Uterus (tissue), 2 donors: Measurements from ENCODE around the gene CPLX1.

ENCODE experiments used
- CTCF ChIP-seq, 4 experiments: fragments of 200-600 bp in 2 of 4; fragments of 450-650 bp in 2 of 4; sonication (generic) in 2 of 4; IDR thresholded peaks; one replicate each; pipeline ENCODE4 v1.5.1; 2016 to 2019; ENCODE audit warnings: antibody characterized with exemption in 4 of 4, mild to moderate bottlenecking in 2 of 4, moderate library complexity in 1 of 4
- POLR2A ChIP-seq, 2 donors: fragments of 450-650 bp; IDR thresholded peaks; one replicate each; pipeline ENCODE4 v1.6.1; 2016; ENCODE audit warnings: antibody characterized with exemption in 2 of 2, mild to moderate bottlenecking in 1 of 2, moderate library complexity in 1 of 2

GRCh38 chr4:781493-782216 is 44.3 kb downstream of the CPLX1 start:
- TF ChIP-seq CTCF (IDR thresholded peaks at IDR 0.05) (peak in 1 of 4 experiments; percentile 11), POLR2A (IDR thresholded peaks at IDR 0.05) (peak; percentile 90 to 97)
